GM21526 (cell line): ENCODE measurements around the gene GALNT7.

ENCODE experiments used
- ATAC-seq: cut with Tn5 transposase; IDR thresholded peaks from one replicate; pipeline ENCODE4 v1.9.1; 2021; ENCODE audit warnings: moderate library complexity; ENCODE audit not compliant: unreplicated experiment, low FRiP score

The GALNT7 gene

GRCh38 chr4:173284463-173284862 lies 115.9 kb downstream of the GALNT7 start:
- no peak for ATAC-seq

GRCh38 chr4:173287486-173287885 lies 118.9 kb downstream of the GALNT7 start:
- no peak for ATAC-seq

DNA sequence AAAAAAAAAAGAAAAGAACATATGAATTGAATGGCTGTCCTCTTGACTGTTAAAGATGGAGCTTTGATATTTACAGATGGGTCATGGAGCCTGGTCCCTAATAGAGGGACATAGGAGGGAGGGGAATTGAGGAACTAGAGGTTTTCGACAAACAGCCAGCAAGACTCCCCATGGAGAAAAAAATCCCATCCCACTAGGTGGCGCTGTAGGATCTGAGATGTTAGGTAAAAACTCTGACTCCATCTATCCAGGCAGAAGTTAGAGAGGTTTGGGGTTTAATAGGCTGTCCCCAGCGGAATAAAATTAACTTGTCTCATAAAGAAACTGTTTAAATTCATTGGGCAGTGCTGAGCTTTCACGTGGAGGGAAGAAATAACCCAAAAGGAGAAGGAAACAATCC lies 119.7 kb downstream of the GALNT7 start:
- peak; percentile 64 for ATAC-seq

GRCh38 chr4:173288698-173289352 lies 120.2 kb downstream of the GALNT7 start:
- ATAC-seq: peak; percentile 59

DNA sequence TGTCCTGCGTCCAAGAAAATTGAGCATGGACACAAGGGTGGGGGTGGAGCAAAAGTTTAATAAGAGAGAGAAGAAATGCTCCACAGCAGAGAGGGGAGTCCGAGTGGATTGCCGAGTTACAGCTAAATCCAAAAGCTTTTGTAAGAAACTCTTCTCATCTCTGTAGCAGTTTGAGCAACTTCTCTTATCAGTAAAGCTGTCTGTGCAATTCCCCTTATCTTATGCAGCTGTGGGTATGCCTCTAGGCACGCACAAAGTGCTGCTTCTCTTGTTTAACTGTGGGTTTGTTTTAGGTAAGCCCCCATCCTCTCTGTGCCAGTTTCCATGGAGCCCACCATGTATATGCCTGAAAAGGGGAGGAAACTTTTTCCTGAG lies 120.7 kb downstream of the GALNT7 start:
- peak; percentile 27 for ATAC-seq

GRCh38 chr4:173291899-173292298 lies 123.3 kb downstream of the GALNT7 start:
- no peak for ATAC-seq

DNA sequence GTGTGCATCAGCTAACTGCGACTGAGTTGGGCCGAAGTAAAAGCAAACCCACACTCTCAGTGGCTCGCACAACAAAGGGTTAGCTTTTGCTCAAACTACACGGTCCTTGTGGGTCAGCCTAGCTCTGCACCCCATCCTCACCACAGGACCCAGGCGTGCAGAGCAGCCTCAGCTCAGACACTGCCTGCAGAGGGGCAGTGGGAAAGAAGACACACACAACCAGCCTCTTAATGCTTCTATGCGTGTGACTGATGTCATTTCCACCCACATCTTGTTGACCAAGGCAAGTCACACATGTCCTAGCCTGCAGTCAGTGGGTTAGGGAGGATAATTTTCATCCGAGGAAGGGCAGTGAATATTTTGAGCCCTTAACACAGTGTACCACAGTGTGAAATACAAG lies 125.1 kb downstream of the GALNT7 start:
- ATAC-seq: no peak

- ATAC-seq: no peak
Observed at GRCh38 chr4:173294444-173294843, 125.8 kb downstream of the GALNT7 start.

- ATAC-seq: no peak
Observed at GRCh38 chr4:173301518-173302201, 133.0 kb downstream of the GALNT7 start.

GRCh38 chr4:173307778-173308177 lies 139.2 kb downstream of the GALNT7 start:
- ATAC-seq: no peak

DNA sequence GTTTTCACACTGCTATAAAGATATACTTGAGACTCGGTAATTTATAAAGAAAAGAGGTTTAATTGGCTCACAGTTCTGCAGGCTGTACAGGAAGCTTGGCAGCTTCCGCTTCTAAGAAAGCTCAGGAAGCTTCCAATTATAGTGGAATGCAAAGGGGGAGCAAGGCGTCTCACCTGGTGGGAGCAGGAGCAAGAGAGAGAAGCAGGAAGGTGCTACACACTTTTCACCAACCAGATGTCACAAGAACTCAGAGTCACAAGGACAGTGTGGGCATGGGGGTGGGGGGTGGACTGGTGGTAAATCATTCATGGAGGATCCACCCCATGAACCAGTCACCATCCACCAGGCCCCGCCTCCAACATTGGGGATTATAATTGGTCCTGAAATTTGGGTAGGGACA lies 142.8 kb downstream of the GALNT7 start:
- ATAC-seq: no peak

GRCh38 chr4:173314715-173315114 lies 146.1 kb downstream of the GALNT7 start:
- ATAC-seq: no peak

DNA sequence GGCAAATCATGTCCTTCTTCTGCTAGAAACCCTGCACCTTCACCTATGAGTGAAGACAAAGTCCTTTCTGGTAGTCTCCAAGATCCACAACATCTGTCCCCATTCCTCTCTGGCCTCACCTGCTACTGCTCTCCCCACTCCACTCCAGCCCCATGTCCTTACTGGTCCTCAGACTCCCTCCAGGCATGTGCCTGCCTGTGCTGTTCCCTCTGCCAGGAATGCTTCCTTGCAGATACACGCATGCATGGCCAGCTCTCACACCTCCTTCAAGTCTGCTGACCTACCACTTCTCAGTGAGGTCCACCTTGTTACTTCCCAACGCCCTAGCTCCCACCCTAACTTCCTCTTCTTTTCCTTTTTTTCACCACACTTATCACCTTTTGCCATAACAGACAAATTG lies 147.4 kb downstream of the GALNT7 start:
- ATAC-seq: no peak

- no peak for ATAC-seq
Observed at GRCh38 chr4:173317004-173317403, 148.4 kb downstream of the GALNT7 start.

DNA sequence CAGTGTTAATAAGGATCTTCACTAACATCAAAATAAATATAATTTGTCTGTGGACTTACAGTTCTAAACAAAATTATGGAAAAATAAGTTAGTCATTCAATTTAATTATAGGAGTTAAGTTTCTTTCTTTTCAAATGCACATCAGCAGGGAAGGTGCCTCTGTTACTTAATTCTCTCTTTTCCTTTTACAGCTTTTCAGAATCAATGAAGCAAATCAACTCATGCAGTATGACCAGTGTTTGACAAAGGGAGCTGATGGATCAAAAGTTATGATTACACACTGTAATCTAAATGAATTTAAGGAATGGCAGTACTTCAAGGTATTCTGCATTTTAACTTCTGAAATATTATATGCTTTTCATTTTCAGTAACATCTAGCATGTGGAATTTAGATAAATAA lies 149.6 kb downstream of the GALNT7 start:
- ATAC-seq: no peak

GRCh38 chr4:173318648-173319211 lies 150.1 kb downstream of the GALNT7 start:
- no peak for ATAC-seq

DNA sequence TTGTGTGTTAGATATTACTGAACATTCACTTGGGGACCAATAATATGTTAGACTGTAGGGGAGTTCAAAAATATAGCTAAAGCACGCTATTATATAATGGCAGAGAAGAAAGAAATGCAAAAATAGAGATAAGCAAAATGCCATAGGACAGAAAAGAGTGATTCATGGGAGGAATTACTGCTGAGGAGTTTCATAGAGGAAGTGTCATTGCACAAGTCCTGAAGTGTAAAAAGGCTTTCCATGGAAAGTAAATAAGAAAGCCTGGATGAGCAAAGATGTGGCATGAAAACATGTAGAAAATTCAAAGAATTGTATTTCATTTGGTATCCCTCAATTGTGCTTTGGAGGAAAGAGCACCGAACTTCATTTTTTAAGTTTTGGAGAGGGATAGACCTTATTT lies 151.1 kb downstream of the GALNT7 start:
- no peak for ATAC-seq

DNA sequence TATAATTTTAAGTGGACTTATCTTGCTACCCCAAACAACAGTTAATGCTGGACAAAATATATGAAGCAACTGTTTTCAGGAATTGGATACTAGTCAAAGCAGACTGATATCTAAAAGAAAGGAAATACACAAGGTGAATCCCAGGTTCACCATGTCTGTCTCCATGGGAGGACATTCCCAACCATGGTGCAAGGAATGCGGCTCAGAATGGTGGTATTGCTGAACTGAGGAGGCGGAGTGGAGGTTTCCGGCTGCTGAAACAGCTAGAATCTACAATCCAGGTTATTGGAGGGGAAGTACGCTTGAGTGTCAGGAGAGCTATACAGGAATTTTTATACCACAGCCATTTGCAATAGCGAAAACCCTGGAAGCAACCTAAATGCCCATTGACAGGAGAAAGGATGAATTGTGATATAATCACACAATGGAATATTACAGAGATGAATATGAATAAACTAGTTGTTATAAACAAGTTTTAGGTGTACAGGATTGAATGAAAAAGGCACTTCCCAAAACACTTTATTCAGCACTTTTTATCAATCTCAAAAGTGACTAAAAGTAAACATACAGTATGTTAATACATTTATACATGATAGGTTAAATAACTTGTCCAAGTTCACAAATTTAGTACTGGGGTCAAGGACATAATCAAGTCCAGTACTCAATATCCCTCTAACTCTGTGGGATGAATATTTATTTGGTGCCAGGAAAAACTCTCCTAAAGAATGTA lies 156.6 kb downstream of the GALNT7 start:
- ATAC-seq: no peak

- ATAC-seq: no peak
Observed at GRCh38 chr4:173328236-173328901, 159.8 kb downstream of the GALNT7 start.

GRCh38 chr4:173330590-173330989 lies 162.0 kb downstream of the GALNT7 start:
- no peak for ATAC-seq

DNA sequence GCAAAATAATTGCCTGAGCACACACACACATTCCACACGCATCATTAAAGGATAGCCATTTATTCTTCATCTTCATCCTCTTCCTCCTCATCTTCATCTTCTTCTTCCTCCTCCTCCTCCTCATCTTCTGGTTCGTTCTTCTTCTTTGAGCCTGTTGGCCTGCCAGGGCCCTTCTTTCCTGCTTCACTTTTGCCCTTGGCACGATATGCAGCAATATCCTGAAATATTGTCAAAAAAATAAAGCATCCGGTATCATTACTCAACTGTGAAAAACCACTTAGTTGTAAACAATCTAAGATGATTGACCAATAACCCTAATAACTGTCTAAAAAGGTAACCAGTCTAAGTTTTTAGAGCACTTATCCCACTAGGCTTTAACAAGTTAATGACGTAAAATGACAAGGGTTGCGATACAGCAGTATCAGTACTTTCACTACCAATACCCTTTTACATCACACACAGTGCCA lies 163.4 kb downstream of the GALNT7 start:
- no peak for ATAC-seq
